Transverse colon (tissue), 4 donors: ENCODE measurements around the gene LIX1L.

Experiments
- EP300 ChIP-seq: sonication (generic); formaldehyde crosslinking; IDR thresholded peaks from one replicate; pipeline ENCODE4 v1.6.1; 2017; ENCODE audit warnings: antibody characterized with exemption, low read depth
- POLR2A ChIP-seq: fragments of 450-650 bp; IDR thresholded peaks from one replicate; pipeline ENCODE4 v1.6.1; 2016; ENCODE audit warnings: antibody characterized with exemption, mild to moderate bottlenecking, moderate library complexity
- POLR2AphosphoS5 ChIP-seq, 3 donors: sonication (generic); formaldehyde crosslinking; IDR thresholded peaks; one replicate each; pipeline ENCODE4 v1.6.1; 2016; ENCODE audit warnings: antibody characterized with exemption in 3 of 3
- TF ChIP-seq, protein P1 (sequence below), 5 experiments: fragments of 200-600 bp in 3 of 5; fragments of 450-650 bp in 2 of 5; sonication (generic) in 3 of 5; IDR thresholded peaks; 1 replicate in 2 of 5; 2 replicates in 3 of 5; pipeline ENCODE4 v1.5.1; 2016 to 2017; ENCODE audit warnings: antibody characterized with exemption in 5 of 5, inconsistent platforms in 3 of 5, mild to moderate bottlenecking in 2 of 5, moderate library complexity in 1 of 5

DNA sequence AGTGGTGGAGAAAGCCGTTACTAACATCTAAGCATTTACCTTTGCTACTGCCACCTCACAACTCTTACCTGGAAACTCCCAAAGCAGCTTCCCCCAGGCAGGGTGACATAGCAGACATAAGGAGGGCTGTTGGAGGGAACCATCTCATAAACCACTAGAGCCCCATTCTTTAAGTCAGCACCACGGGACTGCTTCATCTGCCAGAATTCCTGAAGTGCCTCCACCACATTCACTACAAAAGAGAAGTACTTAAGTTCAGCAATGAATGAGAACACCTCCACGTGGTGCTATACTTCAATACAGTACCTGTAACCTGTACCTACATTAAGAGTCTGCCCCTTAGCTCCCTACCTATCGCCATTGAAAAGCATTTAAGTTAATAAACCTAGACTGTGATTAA lies 10.3 kb downstream of the LIX1L start:
- TF ChIP-seq, protein P1, sequence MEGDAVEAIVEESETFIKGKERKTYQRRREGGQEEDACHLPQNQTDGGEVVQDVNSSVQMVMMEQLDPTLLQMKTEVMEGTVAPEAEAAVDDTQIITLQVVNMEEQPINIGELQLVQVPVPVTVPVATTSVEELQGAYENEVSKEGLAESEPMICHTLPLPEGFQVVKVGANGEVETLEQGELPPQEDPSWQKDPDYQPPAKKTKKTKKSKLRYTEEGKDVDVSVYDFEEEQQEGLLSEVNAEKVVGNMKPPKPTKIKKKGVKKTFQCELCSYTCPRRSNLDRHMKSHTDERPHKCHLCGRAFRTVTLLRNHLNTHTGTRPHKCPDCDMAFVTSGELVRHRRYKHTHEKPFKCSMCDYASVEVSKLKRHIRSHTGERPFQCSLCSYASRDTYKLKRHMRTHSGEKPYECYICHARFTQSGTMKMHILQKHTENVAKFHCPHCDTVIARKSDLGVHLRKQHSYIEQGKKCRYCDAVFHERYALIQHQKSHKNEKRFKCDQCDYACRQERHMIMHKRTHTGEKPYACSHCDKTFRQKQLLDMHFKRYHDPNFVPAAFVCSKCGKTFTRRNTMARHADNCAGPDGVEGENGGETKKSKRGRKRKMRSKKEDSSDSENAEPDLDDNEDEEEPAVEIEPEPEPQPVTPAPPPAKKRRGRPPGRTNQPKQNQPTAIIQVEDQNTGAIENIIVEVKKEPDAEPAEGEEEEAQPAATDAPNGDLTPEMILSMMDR (IDR thresholded peaks at IDR 0.05) = no peak
- no peak for TF ChIP-seq EP300
- no peak for TF ChIP-seq POLR2AphosphoS5 (IDR thresholded peaks at IDR 0.05)
- no peak for TF ChIP-seq POLR2A
